ENCODE results near the gene ILF3. TPM values are rescaled to one million over a fixed set of nuclear protein-coding genes. Genes with fewer than 3 reads are reported as not detected.

ILF3 gene
- total RNA-seq, 4 donors from 2014 or later, result 67.3 to 88.2 (median 76.6) TPM

DNA sequence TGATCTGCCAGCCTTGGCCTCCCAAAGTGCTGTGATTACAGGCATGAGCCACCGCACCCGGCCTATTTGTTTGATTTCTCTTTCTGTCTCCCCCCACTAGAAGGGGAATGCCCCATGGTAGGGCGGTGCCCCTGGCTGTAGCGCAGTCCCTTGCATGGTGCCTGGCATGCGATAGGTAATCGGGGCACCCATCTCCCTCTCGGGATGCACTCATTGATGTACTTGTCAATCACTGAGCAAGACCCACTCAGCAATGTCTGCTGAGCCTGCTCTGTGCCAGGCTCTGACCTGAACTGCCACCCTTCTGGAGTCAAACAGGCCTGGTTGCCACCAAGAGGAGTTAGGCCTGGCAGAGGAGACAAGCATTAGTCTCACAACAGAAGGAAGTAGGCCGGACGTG is 83.6 kb downstream of the ILF3 start:
- no peak for DNase-seq
- ATAC-seq, result no peak
- intact Hi-C loops (cut with DNase I; ENCODE audit: low total_unique reads), result no loop called here
- Histone ChIP-seq H3K4me3 (no peak overlapping the region), H3K9me3 (no peaks in the 10 kb centered on the region), H3K27me3 (no peaks in the 10 kb centered on the region), H3K27ac (no peak overlapping the region), H3K36me3 (no peaks in the 10 kb centered on the region), H3K4me1 (peaks cover 0 to 15% of the 10 kb centered on the region in 2 donors)
- in situ Hi-C loops (cut with MboI; ENCODE audit: low sequenced_read_pairs in 4 of 4), result no loop called here
- no peak for TF ChIP-seq POLR2A (IDR thresholded peaks at IDR 0.05)
- TF ChIP-seq, protein P1, sequence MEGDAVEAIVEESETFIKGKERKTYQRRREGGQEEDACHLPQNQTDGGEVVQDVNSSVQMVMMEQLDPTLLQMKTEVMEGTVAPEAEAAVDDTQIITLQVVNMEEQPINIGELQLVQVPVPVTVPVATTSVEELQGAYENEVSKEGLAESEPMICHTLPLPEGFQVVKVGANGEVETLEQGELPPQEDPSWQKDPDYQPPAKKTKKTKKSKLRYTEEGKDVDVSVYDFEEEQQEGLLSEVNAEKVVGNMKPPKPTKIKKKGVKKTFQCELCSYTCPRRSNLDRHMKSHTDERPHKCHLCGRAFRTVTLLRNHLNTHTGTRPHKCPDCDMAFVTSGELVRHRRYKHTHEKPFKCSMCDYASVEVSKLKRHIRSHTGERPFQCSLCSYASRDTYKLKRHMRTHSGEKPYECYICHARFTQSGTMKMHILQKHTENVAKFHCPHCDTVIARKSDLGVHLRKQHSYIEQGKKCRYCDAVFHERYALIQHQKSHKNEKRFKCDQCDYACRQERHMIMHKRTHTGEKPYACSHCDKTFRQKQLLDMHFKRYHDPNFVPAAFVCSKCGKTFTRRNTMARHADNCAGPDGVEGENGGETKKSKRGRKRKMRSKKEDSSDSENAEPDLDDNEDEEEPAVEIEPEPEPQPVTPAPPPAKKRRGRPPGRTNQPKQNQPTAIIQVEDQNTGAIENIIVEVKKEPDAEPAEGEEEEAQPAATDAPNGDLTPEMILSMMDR (IDR thresholded peaks at IDR 0.05 in 4 of 5, conservative IDR thresholded peaks at IDR 0.05 in 1 of 5), result no peak

DNA sequence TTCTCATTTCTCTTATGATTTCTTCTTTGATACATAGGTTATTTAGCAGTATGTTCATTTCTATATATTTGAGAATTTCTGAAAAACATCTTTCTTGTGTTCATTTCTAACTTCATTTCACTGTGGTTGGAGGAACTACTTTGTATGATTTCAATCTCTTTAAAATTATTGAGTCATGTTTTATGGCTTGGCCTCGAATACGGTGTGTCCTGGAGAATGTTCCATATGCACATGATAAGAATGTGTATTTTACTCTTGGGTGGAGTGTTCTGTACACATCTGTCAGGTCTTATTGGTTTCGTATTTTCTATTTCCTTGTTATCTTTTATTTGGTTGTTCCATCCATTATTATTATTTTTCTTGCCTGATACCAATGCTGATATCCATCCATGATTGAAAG is 86.7 kb downstream of the ILF3 start:
- no peaks in the 10 kb centered on the region for H3K9me3 ChIP-seq
- peaks cover 7 to 27% of the 10 kb centered on the region in 2 donors for H3K4me1 ChIP-seq
- no peaks in the 10 kb centered on the region for H3K36me3 ChIP-seq
- no peak overlapping the region for H3K27ac ChIP-seq
- intact Hi-C loops (cut with DNase I; ENCODE audit: low total_unique reads), result no loop called here
- H3K4me3 ChIP-seq, result no peak overlapping the region
- TF ChIP-seq POLR2A (IDR thresholded peaks at IDR 0.05), result no peak
- TF ChIP-seq, protein P1 (IDR thresholded peaks at IDR 0.05 in 4 of 5, conservative IDR thresholded peaks at IDR 0.05 in 1 of 5), result no peak
- in situ Hi-C loops (cut with MboI; ENCODE audit: low sequenced_read_pairs in 4 of 4), result no loop called here
- ATAC-seq (no peak), DNase-seq (no peak)
- H3K27me3 ChIP-seq, result no peaks in the 10 kb centered on the region

MicroRNA genes within 50 kb of the gene (microRNA counts, 767-probe panel; counts per million panel counts)
- microRNA hsa-miR-638, result 356 to 448 counts per million in 2 donors

Small RNA genes within 50 kb of the gene (microRNA-seq; reads per million reads assigned to microRNA genes)
- 0 reads per million in 2 donors for gene MIR638 (ENCODE audit: borderline replicate concordance in 2 of 2)

Other genes starting within 250 kb of the ILF3 start
- 10 to 100 TPM in 1 of 4 donors, 1 to 10 TPM in 3; 6.4 to 10.1 (median 8.4) TPM for gene PDE4A, start 233.8 kb upstream of the ILF3 start, total RNA-seq
- 100 to 1,000 TPM; 189 to 336 (median 228) TPM for gene KEAP1, start 151.0 kb upstream of the ILF3 start, total RNA-seq
- gene S1PR5, start 136.9 kb upstream of the ILF3 start, total RNA-seq, result not detected
- gene ATG4D, start 110.4 kb upstream of the ILF3 start, total RNA-seq, result 100 to 1,000 TPM in 2 of 4 donors, 10 to 100 TPM in 2; 67.6 to 127 (median 96.0) TPM
- gene KRI1, start 88.3 kb upstream of the ILF3 start, total RNA-seq, result 10 to 100 TPM; 16.8 to 24.1 (median 19.9) TPM
- gene CDKN2D, start 85.4 kb upstream of the ILF3 start, total RNA-seq, result 10 to 100 TPM in 3 of 4 donors, 1 to 10 TPM in 1; 7.3 to 18.1 (median 13.4) TPM
- under 1 TPM in 1 of 4 donors, not detected in 3; 0.32 TPM for gene AP1M2, start 67.0 kb upstream of the ILF3 start, total RNA-seq
- gene SLC44A2, start 28.8 kb upstream of the ILF3 start, total RNA-seq, result 100 to 1,000 TPM in 2 of 4 donors, 10 to 100 TPM in 2; 51.1 to 168 (median 105) TPM
- gene QTRT1, start 47.1 kb downstream of the ILF3 start, total RNA-seq, result 10 to 100 TPM in 3 of 4 donors, 1 to 10 TPM in 1; 9.5 to 25.7 (median 15.4) TPM
- 100 to 1,000 TPM in 3 of 4 donors, 10 to 100 TPM in 1; 76.2 to 131 (median 108) TPM for gene DNM2, start 63.7 kb downstream of the ILF3 start, total RNA-seq
- 10 to 100 TPM; 33.0 to 90.0 (median 57.1) TPM for gene TMED1, start 181.9 kb downstream of the ILF3 start, total RNA-seq
- gene C19orf38, start 194.1 kb downstream of the ILF3 start, total RNA-seq, result 1 to 10 TPM; 1.4 to 3.9 (median 1.9) TPM
- 10 to 100 TPM; 31.2 to 58.5 (median 53.0) TPM for gene CARM1, start 217.2 kb downstream of the ILF3 start, total RNA-seq

Measured in gastrocnemius medialis (tissue), 4 donors.